ENCODE results near the gene LRRN4. TPM values are rescaled to one million over a fixed set of nuclear protein-coding genes. Genes with fewer than 3 reads are reported as not detected.

LRRN4 gene
- total RNA-seq, 1 donor from 2014 or later = 76.6 TPM

DNA sequence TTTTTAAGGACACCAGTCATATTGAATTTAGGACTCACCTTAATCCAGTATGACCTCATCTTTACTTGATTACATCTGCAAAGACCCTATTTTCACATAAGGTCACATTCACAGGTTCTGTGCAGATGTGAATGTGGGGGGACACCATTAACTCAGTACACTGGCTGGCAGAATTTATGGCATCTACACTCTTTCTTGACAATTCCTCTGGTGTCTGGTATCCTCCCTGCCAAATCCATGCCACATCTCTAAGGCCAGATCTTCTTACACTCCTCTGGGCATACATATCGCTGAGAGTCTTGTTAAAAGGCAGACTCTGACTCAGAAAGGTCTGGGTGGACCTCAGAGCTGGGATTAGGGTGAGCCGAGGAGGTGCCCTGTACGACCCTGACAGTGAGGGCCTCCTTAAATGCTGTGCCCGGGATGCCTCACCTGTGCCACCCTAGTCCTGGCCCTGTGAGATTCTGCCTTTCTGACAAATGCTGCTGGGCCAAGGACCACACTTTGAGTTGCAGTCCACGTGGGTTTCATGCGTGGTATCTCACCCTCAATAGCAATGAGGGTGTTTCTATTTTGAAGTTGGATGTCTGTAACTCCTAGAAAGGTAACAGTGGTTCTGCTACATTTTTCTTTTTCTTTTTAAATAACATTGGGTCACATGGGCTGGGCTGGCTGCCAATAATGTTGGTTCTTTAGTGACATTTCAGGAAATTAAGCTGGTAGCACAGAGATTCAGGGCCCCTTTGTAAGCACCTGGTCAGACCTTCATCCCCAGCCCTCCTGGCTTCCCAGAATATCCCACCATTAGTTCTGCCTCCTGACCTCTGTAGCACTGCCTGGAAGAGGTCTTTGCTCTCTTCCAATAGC, 17.2 kb upstream of the LRRN4 start:
- TF ChIP-seq, protein P1, sequence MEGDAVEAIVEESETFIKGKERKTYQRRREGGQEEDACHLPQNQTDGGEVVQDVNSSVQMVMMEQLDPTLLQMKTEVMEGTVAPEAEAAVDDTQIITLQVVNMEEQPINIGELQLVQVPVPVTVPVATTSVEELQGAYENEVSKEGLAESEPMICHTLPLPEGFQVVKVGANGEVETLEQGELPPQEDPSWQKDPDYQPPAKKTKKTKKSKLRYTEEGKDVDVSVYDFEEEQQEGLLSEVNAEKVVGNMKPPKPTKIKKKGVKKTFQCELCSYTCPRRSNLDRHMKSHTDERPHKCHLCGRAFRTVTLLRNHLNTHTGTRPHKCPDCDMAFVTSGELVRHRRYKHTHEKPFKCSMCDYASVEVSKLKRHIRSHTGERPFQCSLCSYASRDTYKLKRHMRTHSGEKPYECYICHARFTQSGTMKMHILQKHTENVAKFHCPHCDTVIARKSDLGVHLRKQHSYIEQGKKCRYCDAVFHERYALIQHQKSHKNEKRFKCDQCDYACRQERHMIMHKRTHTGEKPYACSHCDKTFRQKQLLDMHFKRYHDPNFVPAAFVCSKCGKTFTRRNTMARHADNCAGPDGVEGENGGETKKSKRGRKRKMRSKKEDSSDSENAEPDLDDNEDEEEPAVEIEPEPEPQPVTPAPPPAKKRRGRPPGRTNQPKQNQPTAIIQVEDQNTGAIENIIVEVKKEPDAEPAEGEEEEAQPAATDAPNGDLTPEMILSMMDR (IDR thresholded peaks at IDR 0.05) = no peak
- Histone ChIP-seq H3K4me3 (no peak overlapping the region), H3K27ac (no peak overlapping the region), H3K9me3 (no peaks in the 10 kb centered on the region), H3K4me1 (no peaks in the 10 kb centered on the region), H3K36me3 (no peaks in the 10 kb centered on the region), H3K27me3 (no peaks in the 10 kb centered on the region)
- DNase-seq (no peak), ATAC-seq (peak; percentile 10)
- intact Hi-C loops (cut with DNase I) = no loop called here

DNA sequence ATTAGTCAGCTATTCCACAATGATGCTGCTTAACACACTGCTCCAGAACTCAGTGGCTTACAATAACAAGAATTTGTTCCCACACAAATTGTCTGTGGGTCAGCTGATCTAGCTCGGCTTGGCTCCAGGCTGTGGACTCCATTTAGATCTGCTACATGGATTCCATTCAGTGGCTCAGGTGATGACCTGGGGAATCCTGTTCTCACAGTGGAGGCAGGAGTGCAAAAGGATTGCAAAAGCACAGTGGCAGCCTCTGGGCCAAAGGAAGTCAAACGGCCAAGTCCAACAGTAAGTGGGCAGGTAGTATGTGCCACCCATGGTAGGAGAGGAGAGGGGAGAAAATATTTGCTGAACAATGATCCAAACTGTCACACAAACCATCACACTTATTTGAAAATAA, 15.8 kb upstream of the LRRN4 start:
- Histone ChIP-seq H3K9me3 (no peaks in the 10 kb centered on the region), H3K27me3 (no peaks in the 10 kb centered on the region), H3K4me1 (no peaks in the 10 kb centered on the region), H3K4me3 (no peak overlapping the region), H3K36me3 (no peaks in the 10 kb centered on the region), H3K27ac (no peak overlapping the region)
- ATAC-seq (no peak), DNase-seq (no peak)
- intact Hi-C loops (cut with DNase I) = no loop called here
- TF ChIP-seq, protein P1 (IDR thresholded peaks at IDR 0.05) = no peak

DNA sequence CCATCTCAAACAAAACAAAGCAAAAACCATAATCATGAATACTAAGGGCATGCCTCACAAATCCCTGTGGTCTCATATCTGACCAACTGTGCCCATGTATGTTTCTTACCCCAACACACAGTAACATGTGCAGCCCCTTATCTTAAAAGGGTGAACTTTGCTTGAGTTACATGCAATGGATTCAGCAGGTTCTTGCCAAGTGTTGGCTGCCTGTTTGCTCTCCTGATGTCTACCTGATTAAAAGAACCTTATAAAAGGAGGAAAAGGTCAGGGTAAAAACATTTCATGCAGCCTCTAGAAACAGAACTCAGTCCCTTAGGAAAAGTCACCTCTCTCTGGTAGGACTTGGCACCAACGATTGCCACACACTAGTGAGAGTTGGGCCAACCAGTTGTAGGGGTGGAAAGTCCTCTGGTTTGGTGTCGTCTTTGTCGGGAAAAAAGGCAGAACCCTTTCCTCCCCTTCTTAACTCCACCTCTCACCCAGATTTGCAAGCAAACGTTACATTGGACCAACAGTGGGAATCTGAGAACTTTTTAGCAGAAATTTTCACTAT, 14.0 kb upstream of the LRRN4 start:
- Histone ChIP-seq H3K27ac (no peak overlapping the region), H3K27me3 (no peaks in the 10 kb centered on the region), H3K9me3 (no peaks in the 10 kb centered on the region), H3K36me3 (no peaks in the 10 kb centered on the region), H3K4me1 (no peaks in the 10 kb centered on the region), H3K4me3 (no peak overlapping the region)
- intact Hi-C loops (cut with DNase I) = no loop called here
- no peak for ATAC-seq
- DNase-seq = no peak
- TF ChIP-seq, protein P1 (IDR thresholded peaks at IDR 0.05) = no peak

DNA sequence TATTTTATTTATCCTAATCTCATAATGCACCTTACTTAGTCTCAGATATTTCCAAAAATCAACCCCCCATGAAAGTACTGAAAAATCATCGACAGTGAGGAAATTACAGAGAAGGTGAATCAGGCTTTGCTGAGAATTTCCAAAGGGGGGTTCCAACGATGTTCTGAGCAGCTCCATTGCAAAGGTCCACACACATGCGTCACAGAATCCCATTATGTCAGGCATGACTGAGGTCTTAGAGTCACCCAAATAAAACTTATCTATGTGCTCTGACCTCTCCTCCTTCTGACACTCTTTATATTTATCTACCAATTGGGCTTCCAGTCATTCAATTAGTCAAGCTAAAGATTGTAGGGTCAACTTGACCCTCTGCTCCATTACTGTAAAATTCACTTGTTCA, 12.7 kb upstream of the LRRN4 start:
- no peaks in the 10 kb centered on the region for H3K27me3 ChIP-seq
- TF ChIP-seq, protein P1 (IDR thresholded peaks at IDR 0.05) = no peak
- ATAC-seq (no peak), DNase-seq (no peak)
- no peaks in the 10 kb centered on the region for H3K9me3 ChIP-seq
- H3K36me3 ChIP-seq = no peaks in the 10 kb centered on the region
- intact Hi-C loops (cut with DNase I) = no loop called here
- H3K4me3 ChIP-seq = no peak overlapping the region
- no peaks in the 10 kb centered on the region for H3K4me1 ChIP-seq
- H3K27ac ChIP-seq = no peak overlapping the region

DNA sequence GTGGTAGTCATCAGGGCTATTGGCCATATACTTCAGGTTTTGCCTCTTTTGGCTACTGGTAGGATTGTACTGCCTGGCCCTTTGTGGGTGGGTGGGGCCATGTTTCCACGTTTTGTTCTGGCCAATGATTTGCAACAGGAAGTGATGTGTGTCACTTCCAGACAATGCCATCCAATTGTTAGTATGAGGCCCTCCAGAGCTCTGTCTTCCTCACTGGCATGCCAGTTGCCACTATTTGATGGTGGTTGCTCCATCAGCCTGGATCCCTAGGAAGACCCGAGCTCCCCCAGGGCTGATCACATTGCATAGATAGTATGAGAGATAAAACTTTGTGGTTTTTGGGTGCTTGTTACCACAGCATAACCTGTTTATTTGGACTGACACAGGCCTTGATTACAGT, 7.7 kb upstream of the LRRN4 start:
- Histone ChIP-seq H3K9me3 (no peaks in the 10 kb centered on the region), H3K4me1 (peaks cover 2% of the 10 kb centered on the region), H3K4me3 (no peak overlapping the region), H3K27ac (no peak overlapping the region), H3K27me3 (no peaks in the 10 kb centered on the region), H3K36me3 (no peaks in the 10 kb centered on the region)
- ATAC-seq = no peak
- DNase-seq = no peak
- intact Hi-C loops (cut with DNase I) = no loop called here
- TF ChIP-seq, protein P1 (IDR thresholded peaks at IDR 0.05) = no peak
